GM10248 (cell line): Measurements from ENCODE around the gene FGF23.

Experiments used
- CTCF ChIA-PET: fragments of 300-600 bp; sonication (Branson Sonifier 250); formaldehyde crosslinking; extraction: SDS; loops from one replicate; lab custom pipeline; 2021; ENCODE audit warnings: antibody characterized with exemption; lab: Yijun Ruan, JAX
- POLR2A ChIA-PET: fragments of 350-650 bp; sonication (Branson Sonifier 250); formaldehyde crosslinking; extraction: SDS; loops from one replicate; lab custom pipeline; 2020; ENCODE audit warnings: antibody characterized with exemption; lab: Yijun Ruan, JAX
- DNase-seq: peaks from one replicate; pipeline ENCODE4 v3.0.0; 2012; ENCODE audit errors: extremely low spot score
- TF ChIP-seq, protein P1 (sequence below): IDR thresholded peaks from 2 replicates; pipeline ENCODE4 v1.5.1; 2012; ENCODE audit warnings: mild to moderate bottlenecking, low read depth; ENCODE audit errors: extremely low read depth, missing control alignments, control extremely low read depth

FGF23 gene

DNA sequence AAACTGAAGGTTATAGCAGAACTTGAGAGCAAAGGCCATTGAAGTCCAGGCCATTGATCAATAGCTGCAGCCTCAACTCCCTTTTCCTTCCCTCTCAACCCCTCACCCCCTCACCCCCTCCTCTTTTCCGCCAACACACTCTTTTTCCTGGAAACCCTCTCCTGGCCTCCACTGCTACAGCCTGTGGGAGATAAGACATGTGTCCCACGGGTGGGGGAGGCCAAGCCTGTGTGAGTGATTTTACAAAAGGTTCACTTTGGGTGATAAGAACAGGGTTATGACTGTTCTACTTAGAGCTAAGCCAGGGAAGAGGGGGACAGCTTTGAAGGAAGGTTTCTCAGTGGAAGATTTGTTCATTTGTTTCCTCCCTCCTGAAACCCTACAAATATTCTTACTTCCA, 9.2 kb upstream of the FGF23 start:
- DNase-seq, result no peak
- TF ChIP-seq, protein P1, sequence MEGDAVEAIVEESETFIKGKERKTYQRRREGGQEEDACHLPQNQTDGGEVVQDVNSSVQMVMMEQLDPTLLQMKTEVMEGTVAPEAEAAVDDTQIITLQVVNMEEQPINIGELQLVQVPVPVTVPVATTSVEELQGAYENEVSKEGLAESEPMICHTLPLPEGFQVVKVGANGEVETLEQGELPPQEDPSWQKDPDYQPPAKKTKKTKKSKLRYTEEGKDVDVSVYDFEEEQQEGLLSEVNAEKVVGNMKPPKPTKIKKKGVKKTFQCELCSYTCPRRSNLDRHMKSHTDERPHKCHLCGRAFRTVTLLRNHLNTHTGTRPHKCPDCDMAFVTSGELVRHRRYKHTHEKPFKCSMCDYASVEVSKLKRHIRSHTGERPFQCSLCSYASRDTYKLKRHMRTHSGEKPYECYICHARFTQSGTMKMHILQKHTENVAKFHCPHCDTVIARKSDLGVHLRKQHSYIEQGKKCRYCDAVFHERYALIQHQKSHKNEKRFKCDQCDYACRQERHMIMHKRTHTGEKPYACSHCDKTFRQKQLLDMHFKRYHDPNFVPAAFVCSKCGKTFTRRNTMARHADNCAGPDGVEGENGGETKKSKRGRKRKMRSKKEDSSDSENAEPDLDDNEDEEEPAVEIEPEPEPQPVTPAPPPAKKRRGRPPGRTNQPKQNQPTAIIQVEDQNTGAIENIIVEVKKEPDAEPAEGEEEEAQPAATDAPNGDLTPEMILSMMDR, result no peak
- ChIA-PET CTCF (interaction anchor here (0.7 kb wide), 1 partner anchor 8 kb away, joined by 3 read pairs; no protein-coding TSS in a partner anchor), POLR2A (no interaction called here)

- TF ChIP-seq, protein P1, result no peak
- DNase-seq, result no peak
- POLR2A ChIA-PET, result no interaction called here
- CTCF ChIA-PET, result no interaction called here
These were observed 8.5 kb upstream of the FGF23 start for GRCh38 chr12:4388032-4388431.

GRCh38 chr12:4387607-4388006, 8.1 kb upstream of the FGF23 start:
- CTCF ChIA-PET, result no interaction called here

GRCh38 chr12:4386801-4387200, 7.3 kb upstream of the FGF23 start:
- POLR2A ChIA-PET, result no interaction called here
- CTCF ChIA-PET, result interaction anchor here (0.9 kb wide), 2 partner anchors 19 to 1087 kb away, joined by 3 to 4 read pairs; no protein-coding TSS in a partner anchor
- no peak for DNase-seq
- TF ChIP-seq, protein P1, result no peak

More at GRCh38 chr12:4387607-4388006, 8.1 kb upstream of the FGF23 start:
- POLR2A ChIA-PET, result no interaction called here
- DNase-seq, result no peak
- TF ChIP-seq, protein P1, result no peak

- TF ChIP-seq, protein P1, result no peak
- POLR2A ChIA-PET, result no interaction called here
- CTCF ChIA-PET, result interaction anchor here (1.1 to 1.9 kb wide), 4 partner anchors 11 to 229 kb away, joined by 3 to 5 read pairs (median 4); no protein-coding TSS in a partner anchor
- DNase-seq, result no peak
These were observed 3.9 kb upstream of the FGF23 start for GRCh38 chr12:4383304-4383865.

GRCh38 chr12:4380332-4380731, 820 bp upstream of the FGF23 start:
- ChIA-PET CTCF (interaction anchor here (0.9 to 1.6 kb wide), 5 partner anchors 9 to 42 kb away, joined by 3 to 5 read pairs (median 3); no protein-coding TSS in a partner anchor), POLR2A (no interaction called here)
- DNase-seq, result no peak
- TF ChIP-seq, protein P1, result no peak
